Activated T-cell treated with anti-CD3 and anti-CD28 coated beads, Interleukin-2, amount 50 U/mL, for 72 hours (primary cell): ENCODE measurements around the gene SLC8A3. TPM values are rescaled to one million over a fixed set of nuclear protein-coding genes. Genes with fewer than 3 reads are reported as not detected.

Experiments used
- ATAC-seq, 2 donors: fragments of 150-1000 bp; cut with Tn5 transposase; replicated peaks in 1 of 2; 2 replicates each; pipeline ENCODE4 v1.10.0; 2021; ENCODE audit warnings: moderate library complexity in 2 of 2, mild to moderate bottlenecking in 1 of 2
- DNase-seq, 2 donors: peaks; one replicate each; pipeline ENCODE4 v3.0.0; 2021 to 2022; ENCODE audit warnings: mixed read lengths in 1 of 2
- H3K27ac Mint-ChIP-seq: one replicate; pipeline ENCODE4 v1.8.0; 2022; ENCODE audit warnings: mild to moderate bottlenecking, moderate library complexity, mixed read lengths
- H3K27me3 Mint-ChIP-seq: one replicate; pipeline ENCODE4 v1.8.0; 2022; ENCODE audit warnings: low read depth, mixed read lengths
- H3K36me3 Mint-ChIP-seq, 2 donors: one replicate each; pipeline ENCODE4 v1.8.0; 2022; ENCODE audit warnings: mixed read lengths in 2 of 2, mild to moderate bottlenecking in 1 of 2; ENCODE audit not compliant: insufficient read depth in 2 of 2
- H3K4me1 Mint-ChIP-seq: one replicate; pipeline ENCODE4 v1.8.0; 2022; ENCODE audit warnings: low read depth, mixed read lengths
- H3K4me3 Mint-ChIP-seq, 2 donors: one replicate each; pipeline ENCODE4 v1.8.0; 2022; ENCODE audit warnings: mild to moderate bottlenecking in 2 of 2, mixed read lengths in 2 of 2, moderate library complexity in 2 of 2
- H3K9me3 Mint-ChIP-seq, 2 donors: one replicate each; pipeline ENCODE4 v1.8.0; 2022; ENCODE audit warnings: mixed read lengths in 2 of 2
- total RNA-seq, 2 donors: library from RNA; stranded (reverse); gene quantifications; one replicate each; pipeline ENCODE4 v1.2.3, GENCODE V29; 2022

Gene SLC8A3
- total RNA-seq, 2 donors from 2014 or later = 0.55 to 0.93 TPM

- no peaks in the 10 kb centered on the region for H3K4me1 Mint-ChIP-seq
- H3K4me3 Mint-ChIP-seq = no peak overlapping the region
- peaks cover 48% of the 10 kb centered on the region for H3K27me3 Mint-ChIP-seq
- DNase-seq (no peak), ATAC-seq (no peak)
- no peaks in the 10 kb centered on the region for H3K9me3 Mint-ChIP-seq
- H3K27ac Mint-ChIP-seq = no peak overlapping the region
- no peaks in the 10 kb centered on the region for H3K36me3 Mint-ChIP-seq
These were observed 91.9 kb downstream of the SLC8A3 start for GRCh38 chr14:70096866-70097265.

- no peak for ATAC-seq
- no peak for DNase-seq
- Mint-ChIP-seq H3K27me3 (peaks cover 38% of the 10 kb centered on the region), H3K9me3 (no peaks in the 10 kb centered on the region), H3K27ac (no peak overlapping the region), H3K4me3 (no peak overlapping the region), H3K4me1 (no peaks in the 10 kb centered on the region), H3K36me3 (no peaks in the 10 kb centered on the region)
These were observed 94.1 kb downstream of the SLC8A3 start for GRCh38 chr14:70094631-70095030.

- Mint-ChIP-seq H3K4me1 (no peaks in the 10 kb centered on the region), H3K27ac (no peak overlapping the region), H3K36me3 (no peaks in the 10 kb centered on the region), H3K4me3 (no peak overlapping the region), H3K9me3 (no peaks in the 10 kb centered on the region), H3K27me3 (peaks cover 38% of the 10 kb centered on the region)
- no peak for DNase-seq
- no peak for ATAC-seq
These were observed 94.6 kb downstream of the SLC8A3 start for GRCh38 chr14:70094106-70094505.

- DNase-seq = no peak
- Mint-ChIP-seq H3K27ac (no peak overlapping the region), H3K36me3 (no peaks in the 10 kb centered on the region), H3K9me3 (no peaks in the 10 kb centered on the region), H3K4me3 (no peak overlapping the region), H3K27me3 (peaks cover 35% of the 10 kb centered on the region), H3K4me1 (no peaks in the 10 kb centered on the region)
- ATAC-seq = no peak
These were observed 95.6 kb downstream of the SLC8A3 start for GRCh38 chr14:70093156-70093555.

- Mint-ChIP-seq H3K27me3 (peaks cover 24% of the 10 kb centered on the region), H3K9me3 (no peaks in the 10 kb centered on the region), H3K4me1 (no peaks in the 10 kb centered on the region), H3K4me3 (no peak overlapping the region), H3K27ac (no peak overlapping the region), H3K36me3 (no peaks in the 10 kb centered on the region)
- DNase-seq = no peak
- no peak for ATAC-seq
These were observed 101.4 kb downstream of the SLC8A3 start for GRCh38 chr14:70087380-70087697.

- no peak overlapping the region for H3K4me3 Mint-ChIP-seq
- H3K27ac Mint-ChIP-seq = no peak overlapping the region
- H3K36me3 Mint-ChIP-seq = no peaks in the 10 kb centered on the region
- no peaks in the 10 kb centered on the region for H3K9me3 Mint-ChIP-seq
- DNase-seq (peak; percentile 7 to 8), ATAC-seq (no peak)
- H3K4me1 Mint-ChIP-seq = no peaks in the 10 kb centered on the region
- peaks cover 20% of the 10 kb centered on the region for H3K27me3 Mint-ChIP-seq
These were observed 101.9 kb downstream of the SLC8A3 start for GRCh38 chr14:70086685-70087379.

GRCh38 chr14:70084226-70084625, 104.5 kb downstream of the SLC8A3 start:
- H3K4me1 Mint-ChIP-seq = no peaks in the 10 kb centered on the region
- no peak overlapping the region for H3K4me3 Mint-ChIP-seq
- H3K36me3 Mint-ChIP-seq = no peaks in the 10 kb centered on the region
- DNase-seq = no peak
- no peak overlapping the region for H3K27ac Mint-ChIP-seq
- H3K9me3 Mint-ChIP-seq = no peaks in the 10 kb centered on the region
- ATAC-seq = no peak
- H3K27me3 Mint-ChIP-seq = peaks cover 18% of the 10 kb centered on the region

- Mint-ChIP-seq H3K36me3 (no peaks in the 10 kb centered on the region), H3K4me1 (no peaks in the 10 kb centered on the region), H3K27me3 (peaks cover 23% of the 10 kb centered on the region)
These were observed 106.4 kb downstream of the SLC8A3 start for GRCh38 chr14:70082394-70082793.

GRCh38 chr14:70080076-70080475, 108.7 kb downstream of the SLC8A3 start:
- ATAC-seq (no peak), DNase-seq (no peak)
- Mint-ChIP-seq H3K36me3 (no peaks in the 10 kb centered on the region), H3K4me3 (no peak overlapping the region), H3K27me3 (peaks cover 17% of the 10 kb centered on the region), H3K4me1 (no peaks in the 10 kb centered on the region), H3K27ac (no peak overlapping the region), H3K9me3 (no peaks in the 10 kb centered on the region)

More at GRCh38 chr14:70082394-70082793, 106.4 kb downstream of the SLC8A3 start:
- H3K9me3 Mint-ChIP-seq = no peaks in the 10 kb centered on the region
- no peak for DNase-seq
- ATAC-seq = no peak
- no peak overlapping the region for H3K4me3 Mint-ChIP-seq
- H3K27ac Mint-ChIP-seq = no peak overlapping the region

GRCh38 chr14:70078329-70078728, 110.4 kb downstream of the SLC8A3 start:
- no peaks in the 10 kb centered on the region for H3K9me3 Mint-ChIP-seq
- peaks cover 17% of the 10 kb centered on the region for H3K27me3 Mint-ChIP-seq
- ATAC-seq (no peak), DNase-seq (no peak)
- H3K27ac Mint-ChIP-seq = no peak overlapping the region
- H3K36me3 Mint-ChIP-seq = no peaks in the 10 kb centered on the region
- no peak overlapping the region for H3K4me3 Mint-ChIP-seq
- no peaks in the 10 kb centered on the region for H3K4me1 Mint-ChIP-seq

- no peak overlapping the region for H3K27ac Mint-ChIP-seq
- H3K27me3 Mint-ChIP-seq = peaks cover 23% of the 10 kb centered on the region
- H3K9me3 Mint-ChIP-seq = no peaks in the 10 kb centered on the region
- no peak overlapping the region for H3K4me3 Mint-ChIP-seq
- no peak for DNase-seq
- H3K36me3 Mint-ChIP-seq = no peaks in the 10 kb centered on the region
- no peaks in the 10 kb centered on the region for H3K4me1 Mint-ChIP-seq
- no peak for ATAC-seq
These were observed 111.0 kb downstream of the SLC8A3 start for GRCh38 chr14:70077720-70078119.

GRCh38 chr14:70077005-70077404, 111.7 kb downstream of the SLC8A3 start:
- no peak overlapping the region for H3K4me3 Mint-ChIP-seq
- H3K9me3 Mint-ChIP-seq = no peaks in the 10 kb centered on the region
- H3K27me3 Mint-ChIP-seq = peaks cover 20% of the 10 kb centered on the region
- H3K27ac Mint-ChIP-seq = no peak overlapping the region
- ATAC-seq (no peak), DNase-seq (no peak)
- no peaks in the 10 kb centered on the region for H3K36me3 Mint-ChIP-seq
- H3K4me1 Mint-ChIP-seq = no peaks in the 10 kb centered on the region

GRCh38 chr14:70073924-70074566, 114.7 kb downstream of the SLC8A3 start:
- no peak overlapping the region for H3K4me3 Mint-ChIP-seq
- DNase-seq (peak; percentile 61 to 70), ATAC-seq (peak; percentile 60 to 61)
- peaks cover 26% of the 10 kb centered on the region for H3K27me3 Mint-ChIP-seq
- no peak overlapping the region for H3K27ac Mint-ChIP-seq
- H3K36me3 Mint-ChIP-seq = no peaks in the 10 kb centered on the region
- H3K9me3 Mint-ChIP-seq = no peaks in the 10 kb centered on the region
- no peaks in the 10 kb centered on the region for H3K4me1 Mint-ChIP-seq

GRCh38 chr14:70069186-70069585, 119.6 kb downstream of the SLC8A3 start:
- Mint-ChIP-seq H3K9me3 (no peaks in the 10 kb centered on the region), H3K36me3 (no peaks in the 10 kb centered on the region), H3K4me3 (no peak overlapping the region), H3K27me3 (peaks cover 21% of the 10 kb centered on the region), H3K4me1 (no peaks in the 10 kb centered on the region), H3K27ac (no peak overlapping the region)
- ATAC-seq (no peak), DNase-seq (no peak)
